ENCODE data around the gene CTAGE6.
"Not testable (repeated sequence)": the region's sequence is repeated elsewhere in the genome, so short reads cannot be mapped to it uniquely, and the experiment has no call there.

Gene CTAGE6, protein sequence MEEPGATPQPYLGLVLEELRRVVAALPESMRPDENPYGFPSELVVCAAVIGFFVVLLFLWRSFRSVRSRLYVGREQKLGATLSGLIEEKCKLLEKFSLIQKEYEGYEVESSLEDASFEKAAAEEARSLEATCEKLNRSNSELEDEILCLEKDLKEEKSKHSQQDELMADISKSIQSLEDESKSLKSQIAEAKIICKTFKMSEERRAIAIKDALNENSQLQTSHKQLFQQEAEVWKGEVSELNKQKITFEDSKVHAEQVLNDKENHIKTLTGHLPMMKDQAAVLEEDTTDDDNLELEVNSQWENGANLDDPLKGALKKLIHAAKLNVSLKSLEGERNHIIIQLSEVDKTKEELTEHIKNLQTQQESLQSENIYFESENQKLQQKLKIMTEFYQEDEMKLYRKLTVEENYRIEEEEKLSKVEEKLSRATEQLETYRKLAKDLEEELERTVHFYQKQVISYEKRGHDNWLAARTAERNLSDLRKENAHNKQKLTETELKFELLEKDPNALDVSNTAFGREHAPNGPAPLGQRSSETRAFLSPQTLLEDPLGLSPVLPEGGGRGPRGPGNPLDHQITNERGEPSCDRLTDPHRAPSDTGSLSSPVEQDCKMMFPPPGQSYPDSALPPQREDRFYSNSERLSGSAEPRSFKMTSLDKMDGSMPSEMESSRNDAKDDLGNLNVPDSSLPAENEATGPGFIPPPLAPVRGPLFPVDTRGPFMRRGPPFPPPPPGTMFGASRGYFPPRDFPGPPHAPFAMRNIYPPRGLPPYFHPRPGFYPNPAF

DNA sequence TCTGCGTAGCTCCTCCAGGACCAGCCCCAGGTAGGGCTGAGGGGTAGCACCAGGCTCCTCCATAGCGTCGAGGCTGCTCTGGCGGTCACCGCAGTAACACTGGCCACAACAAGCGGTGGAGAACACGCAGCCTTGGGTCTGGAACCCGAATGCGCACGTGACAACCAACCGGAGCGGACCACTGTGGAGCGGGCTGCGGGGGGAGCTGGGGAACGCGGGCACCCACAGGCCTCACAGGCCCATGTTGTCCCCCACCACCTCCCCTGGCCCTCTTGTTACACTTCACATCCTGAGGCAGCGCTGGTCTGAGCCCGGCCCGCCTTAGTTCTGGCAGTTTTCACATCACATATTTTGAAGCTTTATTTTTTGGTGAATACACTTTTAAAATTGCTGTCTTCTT is at the start of gene CTAGE6:
Gene CTAGE6 (minus strand): TSS at position 101 of the 400 bp plus-strand sequence. CDS start 38 bp downstream, at position 63.
- not testable (repeated sequence) for H2AFZ ChIP-seq (ENCODE audit: low read depth, low read length, severe bottlenecking); H3K9me3 ChIP-seq (ENCODE audit: insufficient read depth, low read length); H3K4me3 ChIP-seq (ENCODE audit: insufficient read depth, low read length, poor library complexity, severe bottlenecking); H3K27ac ChIP-seq (ENCODE audit: low read depth, low read length); H3K4me2 ChIP-seq (ENCODE audit: low read depth, low read length, poor library complexity, severe bottlenecking); H3K36me3 ChIP-seq (ENCODE audit: low read length); H4K20me1 ChIP-seq (ENCODE audit: low read depth, low read length); H3K9ac ChIP-seq (ENCODE audit: low read length); H3K79me2 ChIP-seq (ENCODE audit: insufficient read depth, low read length); H3F3A ChIP-seq (ENCODE audit: insufficient read depth); H3K9me2 ChIP-seq (replicated peaks; ENCODE audit: insufficient read depth, low read length); H3K27me3 ChIP-seq (ENCODE audit: low read length)

DNA sequence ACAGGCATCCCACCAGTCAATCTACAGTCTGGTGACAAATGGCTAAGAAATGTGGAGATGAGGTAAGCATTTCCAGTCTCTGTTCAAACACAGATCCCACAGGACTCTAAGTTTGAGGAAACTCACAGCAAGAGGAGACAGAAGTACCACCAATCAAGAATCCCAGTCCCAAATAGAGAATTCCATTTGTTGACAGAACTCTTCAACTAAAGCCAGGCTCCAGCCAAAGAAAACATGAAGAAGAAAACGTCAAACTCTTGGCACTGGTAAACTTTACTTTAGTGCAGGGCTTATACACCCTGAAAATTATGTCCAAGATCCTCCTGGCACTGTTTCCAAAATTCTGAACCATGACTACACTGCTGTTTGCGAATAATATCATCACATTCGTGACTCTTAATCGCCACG is 49.2 kb upstream of the CTAGE6 start:
- H3K79me2 ChIP-seq (ENCODE audit: insufficient read depth, low read length); H3K9me3 ChIP-seq (ENCODE audit: insufficient read depth, low read length); H3K9me2 ChIP-seq (replicated peaks; ENCODE audit: insufficient read depth, low read length); H3K9ac ChIP-seq (ENCODE audit: low read length); H2AFZ ChIP-seq (ENCODE audit: low read depth, low read length, severe bottlenecking); H3K27me3 ChIP-seq (ENCODE audit: low read length); H3K27ac ChIP-seq (ENCODE audit: low read depth, low read length); H3K4me2 ChIP-seq (ENCODE audit: low read depth, low read length, poor library complexity, severe bottlenecking); H4K20me1 ChIP-seq (ENCODE audit: low read depth, low read length); H3K36me3 ChIP-seq (ENCODE audit: low read length); H3F3A ChIP-seq (ENCODE audit: insufficient read depth); H3K4me3 ChIP-seq (ENCODE audit: insufficient read depth, low read length, poor library complexity, severe bottlenecking): not testable (repeated sequence)

DNA sequence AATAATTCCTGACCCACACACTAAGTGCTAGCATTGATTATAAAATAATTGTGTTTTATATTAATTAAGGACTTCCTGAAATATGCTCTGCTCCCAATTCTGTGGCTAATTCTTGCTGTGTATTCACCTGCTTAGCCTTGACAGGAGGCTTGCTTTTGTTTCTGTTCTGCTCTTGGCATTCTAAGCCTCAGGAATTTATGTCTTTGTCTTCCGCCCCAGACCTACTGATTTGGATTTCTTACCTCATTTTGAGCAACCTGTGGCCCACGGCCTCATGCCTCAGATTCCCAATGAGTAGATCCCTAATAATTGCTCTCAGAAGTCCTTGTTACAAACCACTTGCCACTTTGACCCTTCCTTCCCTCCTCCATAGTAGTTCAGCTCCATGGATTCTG is 40.4 kb upstream of the CTAGE6 start:
- H3K27me3 ChIP-seq (ENCODE audit: low read length); H3K36me3 ChIP-seq (ENCODE audit: low read length); H3F3A ChIP-seq (ENCODE audit: insufficient read depth); H4K20me1 ChIP-seq (ENCODE audit: low read depth, low read length); H3K4me2 ChIP-seq (ENCODE audit: low read depth, low read length, poor library complexity, severe bottlenecking); H3K9me3 ChIP-seq (ENCODE audit: insufficient read depth, low read length); H3K79me2 ChIP-seq (ENCODE audit: insufficient read depth, low read length); H3K4me3 ChIP-seq (ENCODE audit: insufficient read depth, low read length, poor library complexity, severe bottlenecking); H3K9ac ChIP-seq (ENCODE audit: low read length); H2AFZ ChIP-seq (ENCODE audit: low read depth, low read length, severe bottlenecking); H3K27ac ChIP-seq (ENCODE audit: low read depth, low read length); H3K9me2 ChIP-seq (replicated peaks; ENCODE audit: insufficient read depth, low read length): not testable (repeated sequence)

DNA sequence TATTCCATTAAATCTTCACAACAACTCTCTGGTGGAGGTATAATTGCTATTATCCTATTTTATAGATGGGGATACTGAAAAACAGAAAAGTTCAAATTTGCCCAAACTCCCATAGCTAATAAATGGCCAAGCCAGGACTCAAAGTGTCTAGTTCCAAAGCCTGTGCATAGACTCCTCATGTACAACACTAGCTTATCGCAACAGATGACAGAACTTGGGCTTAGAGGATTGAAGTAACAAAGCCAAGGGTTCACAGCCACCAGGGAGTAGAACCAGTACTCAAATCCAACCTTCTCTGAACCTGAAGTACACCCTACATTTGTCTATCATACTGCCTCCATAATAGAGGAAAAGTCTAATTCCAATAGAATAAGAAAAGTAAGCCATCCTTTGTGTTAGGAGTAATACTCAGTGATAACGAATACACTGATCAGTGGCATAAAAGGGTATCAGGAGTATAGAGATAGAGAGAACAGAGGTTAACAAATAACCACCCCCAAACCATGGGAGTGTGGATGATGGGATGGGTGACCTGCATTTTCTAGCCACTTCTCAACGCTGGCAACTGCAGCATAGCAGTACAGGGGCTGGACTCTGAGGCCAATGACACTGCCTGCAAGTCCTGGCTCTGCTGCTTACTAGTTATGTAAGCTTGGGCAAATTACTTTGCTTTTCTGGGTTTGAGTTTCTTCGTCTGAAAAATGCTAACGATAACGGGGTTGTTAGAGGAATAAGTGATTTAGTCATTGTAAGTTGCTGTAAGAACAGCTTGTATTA is 39.8 kb upstream of the CTAGE6 start:
- H3K4me2 ChIP-seq (ENCODE audit: low read depth, low read length, poor library complexity, severe bottlenecking); H3K36me3 ChIP-seq (ENCODE audit: low read length); H3K9me3 ChIP-seq (ENCODE audit: insufficient read depth, low read length): not testable (repeated sequence)

DNA sequence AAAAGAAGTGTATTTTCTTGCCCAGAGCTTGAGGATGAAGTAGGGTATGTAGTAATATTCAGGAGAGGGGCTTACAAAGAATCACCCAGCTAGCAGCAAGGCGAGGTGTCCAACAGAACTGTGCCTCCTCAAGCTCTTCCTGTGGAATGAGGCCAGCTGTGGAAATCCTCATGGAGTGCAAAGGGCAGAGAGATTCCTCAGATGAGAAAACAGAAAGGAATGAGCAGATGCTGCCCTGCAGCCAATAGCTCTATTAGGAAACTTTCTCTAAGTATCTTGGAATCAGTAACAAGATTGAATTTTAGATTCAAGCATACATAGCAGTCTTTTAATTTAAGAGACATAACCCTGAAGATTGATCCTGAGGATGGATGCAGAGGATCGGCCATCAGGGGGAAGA is 38.2 kb upstream of the CTAGE6 start:
- not testable (repeated sequence) for H2AFZ ChIP-seq (ENCODE audit: low read depth, low read length, severe bottlenecking); H3K4me3 ChIP-seq (ENCODE audit: insufficient read depth, low read length, poor library complexity, severe bottlenecking); H3K9ac ChIP-seq (ENCODE audit: low read length); H3K4me2 ChIP-seq (ENCODE audit: low read depth, low read length, poor library complexity, severe bottlenecking); H3K27me3 ChIP-seq (ENCODE audit: low read length); H3K27ac ChIP-seq (ENCODE audit: low read depth, low read length); H3K79me2 ChIP-seq (ENCODE audit: insufficient read depth, low read length); H3K9me2 ChIP-seq (replicated peaks; ENCODE audit: insufficient read depth, low read length); H3K36me3 ChIP-seq (ENCODE audit: low read length); H4K20me1 ChIP-seq (ENCODE audit: low read depth, low read length); H3K9me3 ChIP-seq (ENCODE audit: insufficient read depth, low read length); H3F3A ChIP-seq (ENCODE audit: insufficient read depth)

More for the DNA sequence above, 39.8 kb upstream of the CTAGE6 start:
- H2AFZ ChIP-seq (ENCODE audit: low read depth, low read length, severe bottlenecking); H3K4me3 ChIP-seq (ENCODE audit: insufficient read depth, low read length, poor library complexity, severe bottlenecking); H3F3A ChIP-seq (ENCODE audit: insufficient read depth); H3K27me3 ChIP-seq (ENCODE audit: low read length); H3K9me2 ChIP-seq (replicated peaks; ENCODE audit: insufficient read depth, low read length); H4K20me1 ChIP-seq (ENCODE audit: low read depth, low read length); H3K27ac ChIP-seq (ENCODE audit: low read depth, low read length); H3K9ac ChIP-seq (ENCODE audit: low read length); H3K79me2 ChIP-seq (ENCODE audit: insufficient read depth, low read length): not testable (repeated sequence)

DNA sequence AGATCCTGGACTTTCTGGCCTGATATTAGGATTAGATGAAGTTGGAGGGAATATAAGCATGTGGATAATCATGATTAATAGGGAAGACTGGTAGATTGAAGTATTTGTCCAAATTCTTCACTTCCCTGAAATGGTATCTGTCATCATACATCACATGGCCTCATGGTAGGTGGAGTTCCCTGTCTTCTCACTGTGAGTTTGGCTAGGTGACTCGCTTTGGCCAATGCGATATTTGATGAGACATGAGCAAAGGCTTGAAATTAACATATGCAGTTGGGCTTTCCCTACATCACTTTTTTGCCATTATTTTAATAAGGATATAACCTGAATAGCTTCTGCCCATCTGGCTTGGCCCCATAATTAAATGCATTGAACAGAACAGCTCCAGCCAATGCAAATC is 35.1 kb upstream of the CTAGE6 start:
- not testable (repeated sequence) for H3K4me3 ChIP-seq (ENCODE audit: insufficient read depth, low read length, poor library complexity, severe bottlenecking); H3K4me2 ChIP-seq (ENCODE audit: low read depth, low read length, poor library complexity, severe bottlenecking); H3K27me3 ChIP-seq (ENCODE audit: low read length); H3K79me2 ChIP-seq (ENCODE audit: insufficient read depth, low read length); H3K9me3 ChIP-seq (ENCODE audit: insufficient read depth, low read length); H3K27ac ChIP-seq (ENCODE audit: low read depth, low read length); H4K20me1 ChIP-seq (ENCODE audit: low read depth, low read length); H3K9me2 ChIP-seq (replicated peaks; ENCODE audit: insufficient read depth, low read length); H3K36me3 ChIP-seq (ENCODE audit: low read length); H2AFZ ChIP-seq (ENCODE audit: low read depth, low read length, severe bottlenecking); H3K9ac ChIP-seq (ENCODE audit: low read length); H3F3A ChIP-seq (ENCODE audit: insufficient read depth)

DNA sequence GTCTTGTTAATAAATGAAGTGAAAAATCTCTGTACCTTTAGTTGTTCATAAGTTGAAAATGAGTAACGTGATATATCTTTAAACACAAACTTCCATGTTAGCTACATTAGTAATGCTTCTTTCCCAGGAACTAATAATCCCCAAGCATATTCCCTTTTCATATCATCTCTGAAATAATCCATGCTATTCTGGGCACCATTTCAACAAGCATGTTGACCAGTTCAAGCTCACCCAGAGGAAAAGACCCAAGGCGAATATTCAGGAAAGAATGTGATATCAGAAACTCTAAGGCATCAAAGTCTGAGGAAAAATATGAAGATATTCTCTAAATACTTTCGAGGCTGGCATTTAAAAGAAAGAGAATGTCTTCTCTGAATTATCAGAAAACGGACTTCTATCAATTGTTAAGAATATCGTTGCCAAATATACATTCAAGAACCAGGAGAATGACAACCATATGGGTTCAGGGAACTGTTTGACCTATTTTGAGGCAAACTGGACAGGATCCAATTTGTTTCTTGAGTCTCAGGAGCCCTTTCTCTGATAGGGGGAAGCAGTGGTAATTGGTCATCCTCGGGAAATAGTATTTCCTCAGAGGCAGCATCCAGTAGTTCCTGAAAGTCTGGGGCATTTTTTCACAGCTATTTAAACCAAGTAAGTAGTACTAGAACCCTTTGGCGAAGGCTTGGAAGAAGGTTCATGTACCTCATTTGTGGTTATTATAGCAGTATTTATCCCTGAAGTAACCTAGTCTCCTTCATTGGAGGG is 28.1 kb upstream of the CTAGE6 start:
- H3K4me2 ChIP-seq (ENCODE audit: low read depth, low read length, poor library complexity, severe bottlenecking); H3K9me2 ChIP-seq (replicated peaks; ENCODE audit: insufficient read depth, low read length); H3K36me3 ChIP-seq (ENCODE audit: low read length); H2AFZ ChIP-seq (ENCODE audit: low read depth, low read length, severe bottlenecking); H3K27ac ChIP-seq (ENCODE audit: low read depth, low read length); H3K27me3 ChIP-seq (ENCODE audit: low read length); H3K9me3 ChIP-seq (ENCODE audit: insufficient read depth, low read length); H3F3A ChIP-seq (ENCODE audit: insufficient read depth); H3K9ac ChIP-seq (ENCODE audit: low read length); H3K4me3 ChIP-seq (ENCODE audit: insufficient read depth, low read length, poor library complexity, severe bottlenecking); H4K20me1 ChIP-seq (ENCODE audit: low read depth, low read length); H3K79me2 ChIP-seq (ENCODE audit: insufficient read depth, low read length): not testable (repeated sequence)

Measured in SU-DHL-6 (cell line).